SK-N-SH (cell line): ENCODE measurements around the gene PEPD. TPM values are rescaled to one million over a fixed set of nuclear protein-coding genes. Genes with fewer than 3 reads are reported as not detected.

Source experiments
- CTCF ChIA-PET: fragments of 300-600, 350-600 bp; formaldehyde crosslinking; extraction: SDS; loops from one replicate; lab custom pipeline; 2021; lab: Yijun Ruan, JAX
- POLR2A ChIA-PET: fragments of 350-600 bp; sonication (Branson Sonifier 250); formaldehyde crosslinking; extraction: SDS; loops from one replicate; lab custom pipeline; 2020; ENCODE audit warnings: antibody characterized with exemption, inconsistent platforms; lab: Yijun Ruan, JAX
- DNase-seq: peaks from one replicate; pipeline ENCODE4 v3.0.0; 2012
- H2AFZ ChIP-seq: fragments of 200-600 bp; sonication (generic); 2 replicates; pipeline ENCODE4 v1.8.1; 2016; ENCODE audit warnings: antibody characterized with exemption, mild to moderate bottlenecking, low read depth
- H3F3A ChIP-seq: fragments of 200-600 bp; sonication (generic); replicated peaks from 2 replicates; pipeline ENCODE3; 2016; ENCODE audit warnings: antibody characterized with exemption, mild to moderate bottlenecking; ENCODE audit not compliant: insufficient read depth
- H3K27ac ChIP-seq, 2 experiments: fragments of 200-500 bp in 1 of 2; fragments of 200-600 bp in 1 of 2; sonication (Bioruptor generic) in 1 of 2; sonication (generic), shearing (Covaris generic) in 1 of 2; 2 replicates each; pipeline versions ENCODE4 v1.5.1 to v1.6.1; 2014 to 2016; ENCODE audit warnings: low read depth in 2 of 2, inconsistent platforms in 1 of 2, low read length in 1 of 2, mild to moderate bottlenecking in 1 of 2, mixed read lengths in 1 of 2
- H3K27me3 ChIP-seq: fragments of 200-600 bp; sonication (generic), shearing (Covaris generic); 2 replicates; pipeline ENCODE4 v1.6.1; 2016; ENCODE audit warnings: mixed run types; ENCODE audit not compliant: insufficient read depth
- H3K36me3 ChIP-seq, 2 experiments: fragments of 200-500 bp in 1 of 2; fragments of 200-600 bp in 1 of 2; sonication (Bioruptor generic) in 1 of 2; sonication (generic) in 1 of 2; replicated peaks in 1 of 2; 2 replicates each; pipeline versions ENCODE3 to v1.5.1; 2014 to 2016; ENCODE audit warnings: low read length in 1 of 2, mild to moderate bottlenecking in 1 of 2; ENCODE audit not compliant: insufficient read depth in 2 of 2, control insufficient read depth in 1 of 2
- H3K4me1 ChIP-seq, 2 experiments: fragments of 200-500 bp in 1 of 2; fragments of 200-600 bp in 1 of 2; sonication (Bioruptor generic) in 1 of 2; sonication (generic), shearing (Covaris generic) in 1 of 2; 2 replicates each; pipeline versions ENCODE4 v1.5.1 to v1.6.1; 2014 to 2016; ENCODE audit warnings: low read depth in 1 of 2, low read length in 1 of 2, mixed run types in 1 of 2; ENCODE audit not compliant: insufficient read depth in 2 of 2, control insufficient read depth in 1 of 2
- H3K4me2 ChIP-seq: fragments of 200-600 bp; sonication (generic), shearing (Covaris generic); 2 replicates; pipeline ENCODE4 v1.6.1; 2017; ENCODE audit warnings: mixed run types
- H3K4me3 ChIP-seq, 2 experiments: fragments of 200-500 bp in 1 of 2; fragments of 200-600 bp in 1 of 2; sonication (Bioruptor generic) in 1 of 2; sonication (generic), shearing (Covaris generic) in 1 of 2; 2 replicates each; pipeline versions ENCODE4 v1.5.1 to v1.8.1; 2014 to 2016; ENCODE audit warnings: low read depth in 2 of 2, inconsistent platforms in 1 of 2, low read length in 1 of 2, mild to moderate bottlenecking in 1 of 2, mixed read lengths in 1 of 2, moderate library complexity in 1 of 2
- H3K79me2 ChIP-seq: fragments of 200-600 bp; sonication (generic); 2 replicates; pipeline ENCODE4 v1.8.1; 2017; ENCODE audit warnings: mild to moderate bottlenecking; ENCODE audit not compliant: insufficient read depth
- H3K9ac ChIP-seq: fragments of 200-600 bp; sonication (generic); 2 replicates; pipeline ENCODE4 v1.6.1; 2017; ENCODE audit warnings: mixed run types
- H3K9me2 ChIP-seq: fragments of 200-600 bp; sonication (generic); 2 replicates; pipeline ENCODE4 v1.6.1; 2017; ENCODE audit warnings: mixed run types
- H3K9me3 ChIP-seq: fragments of 200-600 bp; sonication (generic); 2 replicates; pipeline ENCODE4 v1.6.1; 2017; ENCODE audit warnings: mixed run types, mild to moderate bottlenecking, moderate library complexity
- H4K20me1 ChIP-seq: fragments of 200-600 bp; sonication (generic); 2 replicates; pipeline ENCODE4 v1.6.1; 2017; ENCODE audit warnings: mild to moderate bottlenecking, mixed run types; ENCODE audit not compliant: insufficient read depth
- CHD2 ChIP-seq: fragments of 150-350 bp; IDR thresholded peaks from 2 replicates; pipeline ENCODE4 v1.6.1; 2018; ENCODE audit warnings: low read length; ENCODE audit not compliant: partially characterized antibody
- ELF1 ChIP-seq: IDR thresholded peaks from 2 replicates; pipeline ENCODE4 v1.4.0; 2012
- EP300 ChIP-seq, 2 experiments: IDR thresholded peaks; 2 replicates each; pipeline versions ENCODE4 v1.4.0 to v1.6.1; 2012; ENCODE audit warnings: borderline replicate concordance in 1 of 2, low read depth in 1 of 2, low read length in 1 of 2
- EZH2phosphoT487 ChIP-seq: fragments of 200-600 bp; sonication (generic); IDR thresholded peaks from 2 replicates; pipeline ENCODE4 v1.6.1; 2017; ENCODE audit warnings: low read depth, mixed run types, mild to moderate bottlenecking, antibody characterized with exemption, moderate library complexity, borderline replicate concordance
- FOSL2 ChIP-seq: IDR thresholded peaks from 2 replicates; pipeline ENCODE4 v1.4.0; 2012; ENCODE audit warnings: low read depth, mild to moderate bottlenecking, moderate library complexity, borderline replicate concordance
- FOXJ3 ChIP-seq: sonication (generic); formaldehyde crosslinking; IDR thresholded peaks from 2 replicates; pipeline ENCODE4 v1.5.1; 2020; ENCODE audit warnings: mild to moderate bottlenecking, missing genetic modification reagents
- FOXM1 ChIP-seq: IDR thresholded peaks from 2 replicates; pipeline ENCODE4 v1.4.0; 2012; ENCODE audit warnings: low read depth, mild to moderate bottlenecking
- GABPA ChIP-seq: IDR thresholded peaks from 2 replicates; pipeline ENCODE4 v1.4.0; 2012; ENCODE audit warnings: low read depth, mild to moderate bottlenecking
- JUND ChIP-seq: IDR thresholded peaks from 2 replicates; pipeline ENCODE4 v1.4.0; 2012
- NFIC ChIP-seq: IDR thresholded peaks from 2 replicates; pipeline ENCODE4 v1.4.0; 2012; ENCODE audit warnings: borderline replicate concordance
- NRF1 ChIP-seq: IDR thresholded peaks from 2 replicates; pipeline ENCODE4 v1.6.1; 2012; ENCODE audit warnings: low read depth, mild to moderate bottlenecking, low read length
- POLR2AphosphoS5 ChIP-seq: IDR thresholded peaks from 2 replicates; pipeline ENCODE4 v1.6.1; 2012; ENCODE audit warnings: low read depth, low read length
- RAD21 ChIP-seq: IDR thresholded peaks from 2 replicates; pipeline ENCODE4 v1.6.1; 2012; ENCODE audit warnings: mild to moderate bottlenecking, low read length
- RFX5 ChIP-seq: IDR thresholded peaks from 2 replicates; pipeline ENCODE4 v1.6.1; 2012; ENCODE audit warnings: mild to moderate bottlenecking, improper control_type of control experiment, low read length
- SIN3A ChIP-seq: IDR thresholded peaks from 2 replicates; pipeline ENCODE4 v1.6.1; 2012; ENCODE audit warnings: low read depth, mild to moderate bottlenecking, low read length, moderate library complexity, borderline replicate concordance
- SMC3 ChIP-seq: IDR thresholded peaks from 2 replicates; pipeline ENCODE4 v1.6.1; 2012; ENCODE audit warnings: low read depth, low read length, improper control_type of control experiment
- TCF12 ChIP-seq: IDR thresholded peaks from 2 replicates; pipeline ENCODE4 v1.4.0; 2012
- TEAD4 ChIP-seq: IDR thresholded peaks from 2 replicates; pipeline ENCODE4 v1.4.0; 2012; ENCODE audit warnings: mild to moderate bottlenecking, borderline replicate concordance; ENCODE audit not compliant: insufficient read depth
- YY1 ChIP-seq: IDR thresholded peaks from 2 replicates; pipeline ENCODE4 v1.4.0; 2012; ENCODE audit warnings: low read depth, mild to moderate bottlenecking
- WGBS: methylation state at CpG from one replicate; pipeline ENCODE4 v1.1.6; 2017; ENCODE audit warnings: low lambda C conversion rate; 5-methylcytosine and 5-hydroxymethylcytosine counted together
- polyA plus RNA-seq, 3 experiments: library from polyadenylated mRNA; depleted of rRNA; stranded (reverse); fragments of >200 nt; gene quantifications; 2 replicates each; pipeline ENCODE4 v1.2.3, GENCODE V29; 2012
- TF ChIP-seq, protein P1 (sequence below): fragments of 150-350 bp; IDR thresholded peaks from 2 replicates; pipeline ENCODE4 v1.6.1; 2016; ENCODE audit warnings: mild to moderate bottlenecking, low read depth, low read length
- TF ChIP-seq, protein P2 (sequence below): IDR thresholded peaks from 2 replicates; pipeline ENCODE4 v1.4.0; 2012; ENCODE audit warnings: low read depth
- TF ChIP-seq, protein P3 (sequence below): IDR thresholded peaks from 2 replicates; pipeline ENCODE4 v1.4.0; 2012; ENCODE audit warnings: low read depth, borderline replicate concordance

The PEPD gene
- polyA plus RNA-seq, 1 of the 3 experiments (the other 2 are of a cell fraction): 88.9 TPM

DNA sequence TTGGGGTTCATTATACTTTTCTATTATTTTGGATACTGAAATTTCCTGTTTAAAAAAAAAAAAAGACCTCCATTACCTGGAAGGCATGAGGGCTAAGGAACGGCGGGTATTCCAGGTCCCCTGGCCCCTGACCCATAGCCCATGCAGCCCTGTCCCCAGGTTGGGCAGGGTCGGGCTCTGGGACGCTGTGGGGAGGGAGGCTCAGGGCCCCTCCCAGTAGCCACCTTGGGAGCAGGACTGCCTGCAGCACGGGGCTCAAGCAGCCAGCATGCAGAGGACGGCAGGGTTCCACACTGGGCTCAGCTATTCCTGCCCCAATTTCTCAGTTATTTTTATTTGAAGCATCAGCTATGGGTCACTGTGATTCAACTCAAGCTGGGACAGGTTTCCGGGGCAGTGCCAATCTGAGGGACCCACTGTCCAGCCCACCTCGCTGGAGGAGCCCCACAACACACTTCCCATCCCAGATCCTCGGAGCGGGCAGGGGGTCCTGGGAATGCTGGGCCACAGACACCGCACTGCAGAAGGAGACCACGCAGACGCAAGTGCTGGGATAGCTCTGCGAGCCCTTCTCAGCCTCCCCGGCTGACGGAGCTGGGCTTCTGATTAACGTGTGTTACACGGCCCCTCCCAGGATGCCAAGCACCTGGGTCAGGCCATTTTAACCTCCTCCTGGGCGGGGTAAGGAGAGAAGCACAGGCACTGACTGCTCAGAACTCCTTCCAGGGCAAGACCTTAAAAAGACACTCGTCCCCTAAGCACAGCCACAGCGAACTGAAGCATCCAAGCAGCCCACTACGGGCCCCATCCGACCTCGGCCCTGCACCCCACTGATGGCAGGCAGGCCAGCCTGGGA lies 60.1 kb downstream of the PEPD start:
- POLR2A ChIA-PET: interaction anchor here (0.6 kb wide), 2 partner anchors 20 to 28 kb away, joined by 3 to 4 read pairs; no protein-coding TSS in a partner anchor
- H3K4me1 ChIP-seq: no peaks in the 10 kb centered on the region
- H3K9me2 ChIP-seq: no peaks in the 10 kb centered on the region
- H3F3A ChIP-seq: no peaks in the 10 kb centered on the region
- H3K27ac ChIP-seq: no peak overlapping the region
- H2AFZ ChIP-seq: no peak overlapping the region
- no peaks in the 10 kb centered on the region for H3K9me3 ChIP-seq
- TF ChIP-seq SMC3 (no peak), GABPA (no peak), ELF1 (no peak), CHD2 (no peak), TCF12 (no peak), FOXM1 (no peak), FOXJ3 (CRISPR knock-in tag) (no peak), JUND (no peak), RFX5 (no peak)
- TF ChIP-seq, protein P1, sequence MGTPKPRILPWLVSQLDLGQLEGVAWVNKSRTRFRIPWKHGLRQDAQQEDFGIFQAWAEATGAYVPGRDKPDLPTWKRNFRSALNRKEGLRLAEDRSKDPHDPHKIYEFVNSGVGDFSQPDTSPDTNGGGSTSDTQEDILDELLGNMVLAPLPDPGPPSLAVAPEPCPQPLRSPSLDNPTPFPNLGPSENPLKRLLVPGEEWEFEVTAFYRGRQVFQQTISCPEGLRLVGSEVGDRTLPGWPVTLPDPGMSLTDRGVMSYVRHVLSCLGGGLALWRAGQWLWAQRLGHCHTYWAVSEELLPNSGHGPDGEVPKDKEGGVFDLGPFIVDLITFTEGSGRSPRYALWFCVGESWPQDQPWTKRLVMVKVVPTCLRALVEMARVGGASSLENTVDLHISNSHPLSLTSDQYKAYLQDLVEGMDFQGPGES: no peak
- TF ChIP-seq, protein P2, sequence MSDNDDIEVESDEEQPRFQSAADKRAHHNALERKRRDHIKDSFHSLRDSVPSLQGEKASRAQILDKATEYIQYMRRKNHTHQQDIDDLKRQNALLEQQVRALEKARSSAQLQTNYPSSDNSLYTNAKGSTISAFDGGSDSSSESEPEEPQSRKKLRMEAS: no peak
- H4K20me1 ChIP-seq: no peaks in the 10 kb centered on the region
- H3K4me2 ChIP-seq: no peak overlapping the region
- no peak overlapping the region for H3K4me3 ChIP-seq
- H3K9ac ChIP-seq: no peak overlapping the region
- 88% methylated on average over 5 of the region's 24 CpGs for WGBS
- H3K79me2 ChIP-seq: no peaks in the 10 kb centered on the region
- no peaks in the 10 kb centered on the region for H3K27me3 ChIP-seq
- peaks cover 0 to 11% of the 10 kb centered on the region in 2 experiments for H3K36me3 ChIP-seq
- no peak for DNase-seq
- CTCF ChIA-PET: interaction anchor here (0.7 kb wide), 1 partner anchor 13 kb away, joined by 3 read pairs; no protein-coding TSS in a partner anchor

DNA sequence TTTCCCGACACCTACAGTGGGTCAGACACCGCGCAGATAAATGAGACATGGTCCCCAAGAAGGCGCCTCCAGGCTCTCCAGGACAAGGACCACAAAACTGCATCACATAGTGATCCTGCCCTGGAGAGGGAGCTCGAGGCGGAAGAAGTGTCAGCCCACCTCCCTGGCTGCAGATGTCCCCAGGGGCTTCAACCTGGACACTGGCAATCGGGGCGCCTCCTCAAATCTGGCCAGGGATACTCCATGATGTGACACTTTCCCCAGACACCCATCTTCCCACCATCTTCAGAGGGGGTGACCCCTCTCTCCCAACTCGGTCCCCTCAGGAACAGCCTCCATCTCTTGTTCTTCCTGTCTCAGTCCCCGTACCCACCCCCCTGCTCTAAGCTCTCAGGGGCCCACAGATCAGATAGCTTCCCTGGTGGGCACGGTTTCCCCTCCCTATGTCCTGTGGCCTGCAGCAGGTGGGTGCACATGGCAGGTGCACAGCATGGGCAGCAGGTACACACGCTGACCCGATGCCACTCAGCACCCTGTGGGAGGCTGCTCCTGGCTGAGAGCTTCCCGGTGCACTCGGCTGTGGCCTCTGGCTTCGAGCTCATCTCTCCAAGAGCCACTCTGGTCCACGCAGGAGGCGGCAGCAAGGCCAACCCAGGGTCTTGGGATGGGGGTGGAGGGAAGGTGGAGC lies 61.2 kb downstream of the PEPD start:
- H3K4me3 ChIP-seq: no peak overlapping the region
- H3K36me3 ChIP-seq: peaks cover 0 to 11% of the 10 kb centered on the region in 2 experiments
- no peaks in the 10 kb centered on the region for H3K9me3 ChIP-seq
- TF ChIP-seq FOXM1 (no peak), SIN3A (no peak), RAD21 (no peak), POLR2AphosphoS5 (no peak), NRF1 (no peak), EP300 (IDR thresholded peaks at IDR 0.05; ENCODE audit: borderline replicate concordance in 1 of 2, low read depth in 1 of 2, low read length in 1 of 2) (no peak), NFIC (no peak), YY1 (no peak), GABPA (no peak), EZH2phosphoT487 (no peak), JUND (no peak), TEAD4 (no peak), CHD2 (no peak), FOSL2 (no peak)
- TF ChIP-seq, protein P3, sequence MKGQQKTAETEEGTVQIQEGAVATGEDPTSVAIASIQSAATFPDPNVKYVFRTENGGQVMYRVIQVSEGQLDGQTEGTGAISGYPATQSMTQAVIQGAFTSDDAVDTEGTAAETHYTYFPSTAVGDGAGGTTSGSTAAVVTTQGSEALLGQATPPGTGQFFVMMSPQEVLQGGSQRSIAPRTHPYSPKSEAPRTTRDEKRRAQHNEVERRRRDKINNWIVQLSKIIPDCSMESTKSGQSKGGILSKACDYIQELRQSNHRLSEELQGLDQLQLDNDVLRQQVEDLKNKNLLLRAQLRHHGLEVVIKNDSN: no peak
- H3K9ac ChIP-seq: no peak overlapping the region
- H2AFZ ChIP-seq: no peak overlapping the region
- no peaks in the 10 kb centered on the region for H3K27me3 ChIP-seq
- WGBS: 80% methylated on average over 13 of the region's 18 CpGs
- H3K4me1 ChIP-seq: no peaks in the 10 kb centered on the region
- DNase-seq: no peak
- no peaks in the 10 kb centered on the region for H3K79me2 ChIP-seq
- ChIA-PET CTCF (no interaction called here), POLR2A (no interaction called here)
- H3K4me2 ChIP-seq: no peak overlapping the region
- no peak overlapping the region for H3K27ac ChIP-seq
- no peaks in the 10 kb centered on the region for H3K9me2 ChIP-seq
- H3F3A ChIP-seq: no peaks in the 10 kb centered on the region
- no peaks in the 10 kb centered on the region for H4K20me1 ChIP-seq
